HG02623 (cell line): ENCODE data around the gene TPRG1.

Experiments
- ATAC-seq: cut with Tn5 transposase; IDR thresholded peaks from one replicate; pipeline ENCODE4 v1.9.1; 2021; ENCODE audit warnings: moderate library complexity; ENCODE audit not compliant: unreplicated experiment

TPRG1 gene

GRCh38 chr3:189227249-189227648 lies 55.5 kb downstream of the TPRG1 start:
- no peak for ATAC-seq

DNA sequence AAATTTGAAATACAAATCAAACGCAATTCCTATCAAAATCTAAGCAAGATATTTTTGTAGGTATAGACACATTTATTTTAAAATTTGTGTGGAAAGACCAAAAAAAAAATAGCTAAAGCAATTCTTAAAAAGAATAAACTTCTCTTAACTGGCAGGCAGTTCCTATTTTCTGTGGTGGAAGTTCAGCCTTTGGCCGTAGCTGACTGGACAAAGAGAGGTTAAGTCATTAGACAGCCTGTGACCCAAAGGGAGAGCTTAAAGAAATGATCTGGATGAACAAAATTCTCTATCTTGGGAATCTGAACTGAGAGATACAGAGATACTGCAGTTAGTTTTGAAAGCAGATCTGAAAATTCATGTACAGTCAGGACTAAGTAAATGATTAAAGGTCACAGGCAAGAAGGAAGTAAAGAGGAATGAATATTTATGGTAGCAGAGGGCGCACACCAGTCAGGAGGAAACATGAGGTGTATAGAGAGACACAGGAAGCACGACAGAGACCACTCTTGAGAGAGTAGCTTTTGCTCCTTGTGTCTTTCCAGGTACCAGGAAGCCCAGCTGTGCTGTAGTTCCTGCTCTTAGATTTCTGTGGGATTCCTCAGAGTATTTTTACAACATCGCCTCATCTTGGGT lies 57.5 kb downstream of the TPRG1 start:
- ATAC-seq: no peak

DNA sequence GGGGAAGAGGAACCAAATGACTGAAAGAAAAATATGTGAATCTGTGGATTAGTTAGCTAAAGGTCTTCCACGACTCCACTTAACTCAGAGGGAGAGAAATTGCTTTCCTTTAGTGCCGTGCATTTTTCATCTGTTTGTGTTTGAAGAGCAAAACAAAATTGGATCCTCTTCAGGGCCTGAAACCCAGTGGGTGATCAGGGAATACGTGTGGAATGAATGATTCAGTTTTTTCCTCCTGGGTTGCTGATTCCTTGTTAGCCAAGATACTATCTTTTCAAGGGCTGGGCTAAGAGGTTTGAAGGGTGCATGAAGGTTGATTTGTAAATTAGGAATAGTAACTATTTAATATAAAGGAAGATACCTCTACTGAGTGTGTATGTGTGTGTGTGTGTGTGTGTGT lies 61.0 kb downstream of the TPRG1 start:
- no peak for ATAC-seq

DNA sequence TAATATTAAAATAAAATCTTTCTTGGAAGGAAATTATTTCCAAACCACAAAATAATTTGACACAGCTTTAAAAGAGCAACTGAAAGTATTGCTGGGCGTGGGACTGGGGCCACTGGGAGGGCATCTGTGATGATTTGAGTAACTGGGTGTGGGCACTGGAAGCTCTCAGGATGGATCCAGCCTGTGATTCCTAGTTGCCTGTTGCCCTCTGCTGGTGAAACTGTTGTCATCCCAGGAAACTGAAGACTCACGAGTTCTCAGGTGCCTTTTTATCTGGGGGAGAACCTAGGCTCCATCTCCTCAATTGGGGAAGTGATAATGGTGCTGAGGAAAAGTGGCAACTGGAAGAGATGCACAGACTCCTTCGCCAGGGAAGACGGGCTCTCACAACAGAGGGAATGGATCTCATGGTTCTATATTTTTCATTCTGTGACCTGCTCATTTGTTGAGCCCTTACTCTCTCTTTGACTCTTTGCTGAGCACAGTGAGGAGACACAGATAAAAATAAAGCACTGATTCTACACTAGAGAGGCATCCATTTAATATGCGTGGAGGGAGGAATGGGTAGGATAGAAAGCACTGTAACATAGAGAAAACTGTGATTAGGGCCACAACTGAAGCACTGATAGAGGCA lies 61.6 kb downstream of the TPRG1 start:
- no peak for ATAC-seq

DNA sequence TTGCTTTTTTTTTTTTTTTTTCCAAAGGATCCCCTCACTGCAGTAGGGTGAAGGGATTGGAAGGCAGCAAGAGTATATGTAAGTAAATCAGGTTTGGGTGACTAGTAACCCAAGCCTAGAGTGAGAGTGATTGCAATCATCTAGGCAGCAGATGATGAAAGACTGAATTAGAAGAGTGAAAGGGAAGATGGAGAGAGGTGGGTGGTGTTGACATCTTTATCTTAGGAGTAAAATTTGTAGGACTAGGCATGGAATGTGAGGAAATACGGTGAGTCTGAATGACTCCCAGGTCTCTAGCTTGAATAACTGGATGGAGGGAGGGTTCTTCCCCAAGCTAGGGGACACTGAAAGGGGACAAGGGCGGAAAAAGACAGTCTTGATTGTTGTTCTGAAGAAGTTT lies 63.4 kb downstream of the TPRG1 start:
- ATAC-seq: no peak

DNA sequence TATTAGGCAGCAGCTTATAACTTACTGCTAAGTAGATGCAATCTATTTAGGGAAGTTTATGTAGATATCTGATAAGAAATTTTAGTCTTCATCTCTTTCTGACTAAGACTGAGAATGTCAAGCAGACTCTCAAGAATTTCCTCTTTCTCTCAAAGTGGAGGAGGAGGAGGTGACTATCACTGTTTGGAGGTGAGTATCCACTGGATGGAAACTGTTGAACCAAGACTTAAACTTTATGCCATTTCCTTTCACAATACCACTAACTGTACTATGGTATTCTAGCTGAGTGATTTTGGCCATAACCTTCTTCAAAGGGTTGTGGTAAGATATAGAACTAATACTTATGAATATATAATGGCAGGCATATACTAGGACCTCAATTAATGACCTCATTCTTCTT lies 64.6 kb downstream of the TPRG1 start:
- ATAC-seq: no peak

- ATAC-seq: no peak
These were observed 65.8 kb downstream of the TPRG1 start for GRCh38 chr3:189237526-189237925.

- no peak for ATAC-seq
These were observed 66.3 kb downstream of the TPRG1 start for GRCh38 chr3:189238071-189238470.

GRCh38 chr3:189239616-189240015 lies 67.8 kb downstream of the TPRG1 start:
- no peak for ATAC-seq

- ATAC-seq: no peak
These were observed 78.2 kb downstream of the TPRG1 start for GRCh38 chr3:189249987-189250386.

- ATAC-seq: no peak
These were observed 86.5 kb downstream of the TPRG1 start for GRCh38 chr3:189258261-189258660.

GRCh38 chr3:189260556-189261493 lies 89.1 kb downstream of the TPRG1 start:
- ATAC-seq: no peak

- no peak for ATAC-seq
These were observed 91.0 kb downstream of the TPRG1 start for GRCh38 chr3:189262746-189263145.

GRCh38 chr3:189267981-189268613 lies 96.3 kb downstream of the TPRG1 start:
- no peak for ATAC-seq

- no peak for ATAC-seq
These were observed 97.6 kb downstream of the TPRG1 start for GRCh38 chr3:189269365-189269764.

DNA sequence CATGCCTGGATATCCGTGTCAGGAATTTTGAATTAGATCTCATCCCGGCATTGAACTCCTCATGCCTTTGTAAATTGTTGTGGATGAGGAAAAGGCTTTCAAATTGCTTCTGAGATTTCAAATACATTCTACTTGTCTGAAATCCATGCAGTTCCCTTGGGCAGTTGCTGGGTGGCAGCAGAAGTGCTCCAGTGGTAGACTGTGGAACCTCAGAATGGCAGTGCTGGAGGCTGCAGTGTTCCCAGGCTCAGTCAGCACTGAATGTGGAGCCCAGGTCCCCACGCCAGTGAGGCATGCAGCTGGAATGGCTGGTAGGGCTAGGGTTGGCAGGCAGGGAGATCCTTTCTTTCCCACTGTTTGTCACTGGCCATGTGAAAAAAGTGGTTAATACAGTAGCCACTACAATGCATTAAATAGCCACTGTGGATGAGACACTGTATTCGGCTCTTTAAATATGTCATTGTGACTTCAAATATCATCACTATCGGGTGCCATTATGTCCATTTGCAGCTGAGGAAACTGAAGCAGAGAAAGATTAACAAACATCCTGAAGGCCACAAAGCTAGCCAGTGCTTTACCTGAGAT lies 98.6 kb downstream of the TPRG1 start:
- ATAC-seq: no peak

- ATAC-seq: no peak
These were observed 100.8 kb downstream of the TPRG1 start for GRCh38 chr3:189272500-189273119.

DNA sequence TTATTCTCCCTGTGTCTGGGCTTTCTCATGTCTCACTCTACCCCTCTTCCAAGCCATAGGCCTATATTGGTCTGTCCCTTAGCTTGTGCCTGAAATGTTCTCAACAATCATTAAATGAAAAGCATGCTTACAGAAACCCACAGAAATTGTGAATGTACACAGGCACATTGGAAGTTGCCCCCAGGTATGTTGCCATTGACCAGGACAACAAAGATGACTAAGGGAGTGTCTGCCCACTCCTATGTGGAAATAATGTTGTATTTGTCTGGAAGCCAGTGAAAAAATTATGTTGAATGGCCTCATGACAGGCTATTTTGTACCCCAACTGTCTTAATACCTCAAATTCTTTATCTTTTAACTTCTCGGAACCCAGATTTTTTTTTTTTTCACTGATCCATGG lies 102.0 kb downstream of the TPRG1 start:
- no peak for ATAC-seq

GRCh38 chr3:189275182-189275581 lies 103.4 kb downstream of the TPRG1 start:
- ATAC-seq: no peak

GRCh38 chr3:189275852-189276251 lies 104.1 kb downstream of the TPRG1 start:
- no peak for ATAC-seq
